Left lobe of liver (tissue), 2 donors: ENCODE results near the gene MYH15. TPM values are rescaled to one million over a fixed set of nuclear protein-coding genes. Genes with fewer than 3 reads are reported as not detected.

Experiments used
- ATAC-seq: fragments of 200-7000 bp; cut with Tn5 transposase; one replicate; pipeline ENCODE4 v1.9.1; 2020; ENCODE audit warnings: mild to moderate bottlenecking, moderate library complexity
- DNase-seq: peaks from one replicate; pipeline ENCODE4 v3.0.0-alpha.2; 2020; ENCODE audit warnings: low spot score
- total RNA-seq: library from RNA; stranded (reverse); gene quantifications from one replicate; pipeline ENCODE4 v1.2.1, GENCODE V29; 2021
- donor health status: DM: no; HTN: no; CAD: no; lungs with moderate emphysema.
- donor health status: DM: no; HTN: yes; CAD: no.

MYH15 gene
- total RNA-seq, result 0.03 TPM

GRCh38 chr3:108510496-108510895 is at the start of gene MYH15:
Gene MYH15 (minus strand): TSS chr3:108510596. CDS start chr3:108510530, 66 bp downstream.
- DNase-seq (no peak), ATAC-seq (no peak)

DNA sequence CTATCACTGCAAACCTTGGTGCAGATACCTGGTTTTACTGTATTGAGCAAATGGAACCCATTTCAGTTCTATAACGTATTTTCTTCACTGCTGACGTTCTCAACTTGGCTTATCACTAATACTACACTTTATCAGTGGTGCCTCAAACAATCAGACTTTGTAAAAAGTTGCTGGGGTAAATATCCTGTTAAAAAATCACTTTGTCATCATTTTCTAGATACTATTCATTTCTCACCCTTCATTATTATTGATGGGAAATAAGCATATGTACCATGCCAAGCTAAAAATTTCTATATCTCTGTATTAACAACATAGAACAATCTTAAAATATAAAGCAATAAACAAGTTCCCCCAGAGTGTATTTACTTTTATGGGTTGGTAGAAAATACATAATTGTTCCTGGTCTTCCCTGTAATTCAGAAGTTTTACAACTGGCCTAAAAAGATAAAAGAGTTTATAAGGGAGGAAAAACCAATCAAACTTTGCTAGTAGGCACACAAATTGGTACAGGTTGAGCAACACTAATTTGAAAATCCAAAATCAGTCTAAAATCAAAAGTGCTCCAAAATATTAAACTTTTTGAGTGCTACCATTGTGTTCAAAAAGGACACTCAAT is 45.7 kb upstream of the MYH15 start:
- no peak for DNase-seq
- no peak for ATAC-seq

DNA sequence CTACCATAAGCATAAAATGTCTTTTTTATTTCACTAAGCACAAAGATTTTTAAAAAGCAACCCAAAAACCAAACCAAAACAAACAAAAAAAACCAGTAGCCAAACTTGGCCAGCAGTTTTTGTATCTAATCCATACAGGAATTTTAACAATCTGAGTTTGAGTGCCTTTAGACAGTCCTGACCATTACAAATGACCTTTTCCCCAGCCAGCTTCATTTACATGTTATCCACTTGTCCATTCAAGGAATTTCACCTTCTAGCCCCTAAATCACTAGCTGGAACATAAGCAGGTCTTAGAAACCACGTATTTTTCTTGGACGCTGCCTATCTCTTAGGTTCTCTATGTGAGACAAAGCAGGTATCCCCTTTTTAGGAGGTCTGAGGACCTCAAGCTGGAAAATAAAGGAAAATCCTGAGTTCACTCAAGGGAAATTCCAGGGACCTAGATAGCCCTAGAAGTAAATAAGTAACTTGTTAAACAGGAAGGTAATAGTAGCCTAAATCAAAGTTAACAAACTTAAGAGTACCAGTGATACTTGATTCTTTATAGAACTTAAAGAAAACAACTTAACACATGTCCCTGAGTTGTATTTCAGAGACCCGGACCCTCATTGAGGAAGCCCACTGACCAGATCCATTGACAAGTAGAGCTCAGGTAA is 44.6 kb upstream of the MYH15 start:
- ATAC-seq, result no peak

DNA sequence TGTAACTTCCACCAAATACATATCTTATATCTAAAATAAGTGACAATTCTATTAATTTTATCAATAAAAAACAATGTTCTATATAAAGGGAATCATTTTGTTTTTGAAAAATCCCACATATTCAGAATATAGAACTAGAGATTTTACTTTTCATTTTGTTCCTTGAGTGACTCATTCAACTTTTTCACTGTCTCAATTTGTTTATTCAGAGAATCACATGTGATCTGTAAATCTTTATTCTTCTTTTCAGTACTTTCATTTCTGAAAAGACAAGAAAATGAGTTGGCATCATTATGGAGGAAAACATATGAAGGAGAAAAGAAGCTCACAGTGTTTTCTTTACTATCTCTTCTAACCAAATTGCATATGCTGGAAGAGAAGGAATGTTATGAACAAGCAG is 43.8 kb upstream of the MYH15 start:
- DNase-seq, result no peak
- no peak for ATAC-seq

More for the DNA sequence above, 44.6 kb upstream of the MYH15 start:
- DNase-seq, result no peak

DNA sequence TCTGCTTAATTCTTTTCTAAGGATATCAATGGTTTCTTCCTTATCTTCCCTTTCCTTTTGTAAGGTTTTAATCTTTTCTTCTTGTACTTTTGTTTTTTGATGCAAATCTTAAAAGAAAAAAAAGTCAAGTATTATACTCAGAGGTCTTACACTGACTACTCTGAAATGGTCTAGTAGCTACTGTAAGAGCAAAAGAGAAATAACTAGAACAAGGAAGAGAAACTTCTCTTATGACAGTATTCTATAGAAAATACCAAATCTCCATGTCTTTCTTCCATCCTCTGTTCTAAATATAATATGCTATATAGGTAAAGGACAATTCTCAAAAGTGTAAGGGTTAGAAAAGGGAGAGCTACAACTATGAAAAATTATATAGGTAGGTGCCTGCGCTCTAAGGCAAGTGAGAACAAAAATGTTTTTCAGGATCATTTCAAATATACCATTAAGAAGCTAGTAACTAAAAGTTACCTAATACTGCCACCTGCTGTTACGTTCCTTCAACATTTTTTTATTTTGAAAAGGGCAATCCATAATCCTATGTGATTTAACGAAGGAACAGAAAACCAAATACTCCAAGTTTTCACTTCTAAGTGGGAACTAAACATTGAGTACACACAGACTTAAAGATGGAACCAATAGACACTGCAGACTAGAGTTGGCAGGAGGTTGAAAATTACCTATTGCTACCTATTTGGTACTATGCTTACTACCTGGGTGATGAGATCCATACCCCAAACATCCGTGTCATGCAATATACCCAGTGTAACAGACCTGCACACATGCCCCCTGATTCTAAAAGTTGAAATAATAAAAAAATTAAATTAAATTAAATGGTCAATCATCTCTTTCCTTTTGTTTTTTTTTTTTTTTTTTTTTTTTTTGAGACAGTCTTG is 42.1 kb upstream of the MYH15 start:
- ATAC-seq, result peak; percentile 76
- no peak for DNase-seq

- DNase-seq (no peak), ATAC-seq (no peak)
These were observed 38.5 kb upstream of the MYH15 start for GRCh38 chr3:108548886-108549285.

- ATAC-seq (no peak), DNase-seq (no peak)
These were observed 37.9 kb upstream of the MYH15 start for GRCh38 chr3:108548304-108548703.

GRCh38 chr3:108546692-108547091 is 36.3 kb upstream of the MYH15 start:
- ATAC-seq (no peak), DNase-seq (no peak)

- ATAC-seq, result peak; percentile 48
These were observed 35.9 kb upstream of the MYH15 start for GRCh38 chr3:108546247-108546646.

DNA sequence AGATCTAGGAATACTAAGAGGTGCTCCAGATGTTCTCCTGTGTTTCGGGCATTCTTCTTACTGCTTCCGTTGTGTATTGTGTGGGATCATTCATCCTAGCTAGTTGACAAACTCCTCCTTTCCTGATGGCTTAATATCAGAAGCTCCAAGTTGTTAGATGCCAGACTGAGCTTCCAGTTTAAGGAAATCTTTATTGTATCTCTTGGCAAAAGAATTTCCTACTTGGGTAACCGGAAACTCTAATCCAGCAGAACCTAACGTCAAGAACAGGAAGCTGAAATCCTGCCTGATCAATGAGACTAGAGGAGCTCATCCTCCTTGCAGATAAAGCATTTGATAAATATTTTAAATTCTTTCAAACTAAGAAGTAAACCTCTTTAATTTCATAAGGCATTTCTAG is 27.7 kb upstream of the MYH15 start:
- ATAC-seq (no peak), DNase-seq (no peak)

More at GRCh38 chr3:108546247-108546646, 35.9 kb upstream of the MYH15 start:
- no peak for DNase-seq

GRCh38 chr3:108528459-108529252 is 18.3 kb upstream of the MYH15 start:
- DNase-seq, result no peak
- ATAC-seq, result peak; percentile 53

DNA sequence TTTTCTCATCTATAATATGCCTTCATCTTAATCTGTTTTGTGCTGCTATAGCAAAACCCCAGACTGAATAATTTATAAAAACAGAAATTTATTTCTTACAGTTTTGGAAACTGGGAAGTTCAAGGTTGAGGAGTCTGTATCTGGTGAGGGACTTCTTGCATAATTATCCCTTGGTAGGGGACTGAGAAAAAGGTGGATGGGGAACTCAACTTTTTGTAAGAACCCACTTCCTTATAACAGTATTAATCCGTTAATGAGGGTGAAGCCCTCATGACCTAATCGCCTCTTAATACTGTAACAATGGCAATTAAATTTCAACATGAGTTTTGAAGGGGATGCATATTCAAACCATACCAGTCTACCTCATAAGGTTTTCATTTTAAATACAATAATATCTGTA is 17.4 kb upstream of the MYH15 start:
- DNase-seq (no peak), ATAC-seq (no peak)

GRCh38 chr3:108527109-108527508 is 16.7 kb upstream of the MYH15 start:
- ATAC-seq, result no peak
- no peak for DNase-seq

DNA sequence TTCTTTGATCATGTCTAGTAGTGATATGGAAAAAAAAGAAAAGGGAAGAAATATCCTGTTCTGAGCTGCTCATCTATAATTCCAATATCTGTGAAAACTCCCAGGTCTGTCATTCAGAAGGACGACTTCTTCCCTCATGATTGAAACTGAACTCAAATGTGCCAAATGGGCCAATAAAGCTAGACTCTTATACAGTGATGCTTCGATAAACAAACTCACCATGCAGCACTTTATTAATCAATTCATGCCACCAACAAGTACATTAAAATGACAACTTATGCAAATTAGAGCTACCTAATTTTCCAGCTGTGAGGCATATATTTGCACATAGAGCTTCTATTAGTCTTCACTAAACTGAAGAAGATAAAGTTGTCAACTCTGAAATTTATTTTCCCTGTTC is 15.6 kb upstream of the MYH15 start:
- ATAC-seq (no peak), DNase-seq (no peak)

- no peak for DNase-seq
- no peak for ATAC-seq
These were observed 14.9 kb upstream of the MYH15 start for GRCh38 chr3:108525256-108525655.

GRCh38 chr3:108524537-108524936 is 14.1 kb upstream of the MYH15 start:
- no peak for DNase-seq

DNA sequence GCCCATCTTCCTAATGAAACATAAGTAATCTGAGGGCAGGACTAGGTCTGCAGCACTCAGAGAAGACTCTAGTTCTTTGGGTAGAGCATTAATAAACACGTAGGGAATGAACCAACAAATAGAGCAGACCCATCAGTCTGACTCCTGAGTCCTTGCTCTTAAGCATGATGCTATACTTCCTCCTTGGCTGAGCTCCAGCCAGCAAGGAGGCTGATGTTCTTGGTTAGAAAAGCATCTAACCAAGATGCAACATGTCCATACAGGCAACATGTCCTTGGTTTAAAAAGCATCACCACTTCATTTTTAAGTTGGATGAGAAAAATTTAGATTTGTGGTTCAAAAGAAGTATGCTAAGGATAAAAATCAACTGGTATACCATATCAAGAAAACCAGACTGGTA is 8.5 kb upstream of the MYH15 start:
- no peak for DNase-seq
- no peak for ATAC-seq

More at GRCh38 chr3:108524537-108524936, 14.1 kb upstream of the MYH15 start:
- ATAC-seq, result no peak

GRCh38 chr3:108516881-108517280 is 6.5 kb upstream of the MYH15 start:
- no peak for ATAC-seq
- DNase-seq, result no peak

GRCh38 chr3:108513961-108514360 is 3.6 kb upstream of the MYH15 start:
- no peak for DNase-seq
- no peak for ATAC-seq

- ATAC-seq, result no peak
- no peak for DNase-seq
These were observed 2.3 kb upstream of the MYH15 start for GRCh38 chr3:108512671-108513070.

DNA sequence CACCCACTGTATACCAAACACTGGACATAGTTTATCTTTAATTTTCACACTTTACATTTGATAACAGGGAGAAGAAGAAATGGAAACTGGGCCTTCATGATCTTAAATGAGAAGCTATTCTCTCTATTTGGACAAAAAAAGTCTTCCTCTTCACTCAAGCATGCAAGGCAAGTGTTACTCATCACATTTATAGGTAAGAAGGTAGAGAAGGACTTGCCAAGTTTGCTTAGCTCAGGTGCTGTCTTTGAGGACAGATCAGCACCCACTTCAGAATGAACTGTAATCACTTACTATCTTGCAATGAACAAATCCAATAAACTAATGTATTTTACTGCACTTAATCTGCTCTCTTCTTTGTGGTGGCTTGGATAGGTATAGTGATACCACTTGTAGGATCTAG is 1.1 kb upstream of the MYH15 start:
- ATAC-seq, result no peak

More for the DNA sequence above, 1.1 kb upstream of the MYH15 start:
- no peak for DNase-seq
